ENCODE results near the gene BRD3OS.

- no peak for TF ChIP-seq CTCF (conservative IDR thresholded peaks at IDR 0.05; ENCODE audit: low read length)
- no peak for TF ChIP-seq EZH2phosphoT487 (IDR thresholded peaks at IDR 0.05; ENCODE audit: borderline replicate concordance, low read depth, low read length)
Measured at GRCh38 chr9:134039386-134040175, 14.3 kb downstream of the BRD3OS start.

Measured in OCI-LY7 (cell line).